Activated naive CD4-positive, alpha-beta T cell treated with anti-CD3 and anti-CD28 coated beads for 36 hours (primary cell): Measurements from ENCODE around the gene PDE1C. TPM values are rescaled to one million over a fixed set of nuclear protein-coding genes. Genes with fewer than 3 reads are reported as not detected.
"Not testable (repeated sequence)": the region's sequence is repeated elsewhere in the genome, so short reads cannot be mapped to it uniquely, and the experiment has no call there.

Source experiments
- CTCF ChIA-PET: fragments of 350-600 bp; sonication (Branson Sonifier 250); formaldehyde crosslinking; loops from one replicate; lab custom pipeline; 2021; ENCODE audit warnings: antibody characterized with exemption; lab: Charles Lee
- DNase-seq: peaks from one replicate; pipeline ENCODE4 v3.0.0-alpha.2; 2020
- H3K27ac Mint-ChIP-seq: one replicate; pipeline ENCODE4 v1.8.0; 2021; ENCODE audit warnings: mild to moderate bottlenecking, mixed read lengths
- H3K27me3 Mint-ChIP-seq: one replicate; pipeline ENCODE4 v1.8.0; 2021; ENCODE audit warnings: low read depth, mixed read lengths
- H3K36me3 Mint-ChIP-seq: one replicate; pipeline ENCODE4 v1.8.0; 2021; ENCODE audit warnings: low read depth, mixed read lengths
- H3K4me1 Mint-ChIP-seq: one replicate; pipeline ENCODE4 v1.8.0; 2021; ENCODE audit warnings: low read depth, mixed read lengths
- H3K4me3 Mint-ChIP-seq: one replicate; pipeline ENCODE4 v1.8.0; 2021; ENCODE audit warnings: mild to moderate bottlenecking, moderate library complexity, mixed read lengths
- H3K9me3 Mint-ChIP-seq: one replicate; pipeline ENCODE4 v1.8.0; 2021; ENCODE audit warnings: mixed read lengths
- intact Hi-C: fragments of 100-400 bp; cut with micrococcal nuclease; formaldehyde crosslinking; loops from one replicate; pipeline ENCODE4 v1.15.1; 2023
- total RNA-seq, 2 experiments: library from RNA; stranded (reverse); gene quantifications; one replicate each; pipeline ENCODE4 v1.2.3, GENCODE V29; 2021

The PDE1C gene
- total RNA-seq, 2 experiments from 2014 or later, result not detected

DNA sequence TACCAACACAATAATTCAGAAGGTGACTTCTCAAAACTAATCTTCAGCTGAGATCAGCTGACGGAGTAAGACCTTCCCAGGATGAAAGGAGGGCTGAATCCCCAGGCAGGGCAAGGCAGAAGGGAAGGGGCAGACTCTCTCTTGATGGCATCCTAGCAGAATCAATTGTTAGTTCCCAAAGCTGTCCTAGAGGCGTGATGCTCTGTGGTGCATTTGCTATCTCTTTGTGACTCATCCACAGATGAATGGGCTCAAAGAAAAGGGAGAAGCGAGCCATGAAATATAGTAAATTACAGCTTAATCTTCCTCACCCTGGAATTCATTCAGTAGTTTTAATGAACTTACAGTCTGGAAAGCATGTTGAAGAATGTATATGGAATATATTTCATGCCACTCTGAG lies 37.2 kb downstream of the PDE1C start:
- Mint-ChIP-seq H3K36me3 (no peaks in the 10 kb centered on the region), H3K4me3 (no peak overlapping the region), H3K27ac (no peak overlapping the region), H3K4me1 (no peaks in the 10 kb centered on the region), H3K9me3 (peaks cover 4% of the 10 kb centered on the region), H3K27me3 (no peaks in the 10 kb centered on the region)
- intact Hi-C loops, result no loop called here
- DNase-seq, result no peak
- CTCF ChIA-PET, result no interaction called here

GRCh38 chr7:32032211-32032610 lies 38.0 kb downstream of the PDE1C start:
- CTCF ChIA-PET, result no interaction called here
- no peaks in the 10 kb centered on the region for H3K4me1 Mint-ChIP-seq
- intact Hi-C loops, result no loop called here

DNA sequence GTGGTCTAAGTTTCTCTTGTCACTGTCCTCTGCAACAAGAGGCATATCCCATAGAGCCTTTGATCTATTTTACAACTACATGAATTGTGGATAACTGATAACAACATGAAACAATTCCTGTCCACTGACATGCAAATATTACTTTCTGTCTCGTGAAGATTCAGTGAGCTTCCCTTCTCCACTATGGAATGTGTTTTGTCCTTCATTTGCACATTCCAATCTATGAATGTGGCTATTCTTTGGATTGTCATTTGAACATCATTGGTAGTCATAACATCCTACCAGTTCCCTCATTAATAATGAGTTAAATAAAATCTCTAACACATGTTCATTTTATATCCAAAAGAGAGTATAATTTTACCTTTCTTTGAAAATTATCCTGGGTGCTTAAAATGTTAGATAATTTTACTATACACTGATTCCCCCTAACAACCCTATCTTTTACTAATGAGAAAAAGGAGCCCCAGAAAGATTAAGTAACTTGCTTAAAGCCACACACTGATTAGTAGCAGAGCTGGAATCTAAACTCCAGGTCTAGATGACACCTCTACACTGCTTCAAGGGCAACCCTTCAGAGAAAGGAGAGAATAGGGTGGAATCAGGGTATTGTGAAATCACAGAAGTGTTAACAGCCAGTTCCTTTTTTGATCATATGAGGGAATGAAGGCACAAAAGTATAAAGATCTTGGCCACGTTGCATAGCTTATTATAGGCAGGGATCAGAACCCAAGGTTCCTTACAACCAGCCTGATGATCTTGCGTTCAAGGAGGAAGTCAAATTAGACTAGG lies 39.1 kb downstream of the PDE1C start:
- CTCF ChIA-PET, result no interaction called here
- H3K4me3 Mint-ChIP-seq, result no peak overlapping the region
- H3K27ac Mint-ChIP-seq, result no peak overlapping the region
- no peaks in the 10 kb centered on the region for H3K36me3 Mint-ChIP-seq
- intact Hi-C loops, result no loop called here
- no peak for DNase-seq
- no peaks in the 10 kb centered on the region for H3K4me1 Mint-ChIP-seq
- peaks cover 5% of the 10 kb centered on the region for H3K9me3 Mint-ChIP-seq
- no peaks in the 10 kb centered on the region for H3K27me3 Mint-ChIP-seq

More at GRCh38 chr7:32032211-32032610, 38.0 kb downstream of the PDE1C start:
- Mint-ChIP-seq H3K27me3 (no peaks in the 10 kb centered on the region), H3K27ac (no peak overlapping the region), H3K9me3 (peaks cover 5% of the 10 kb centered on the region), H3K36me3 (no peaks in the 10 kb centered on the region), H3K4me3 (no peak overlapping the region)
- DNase-seq, result no peak

DNA sequence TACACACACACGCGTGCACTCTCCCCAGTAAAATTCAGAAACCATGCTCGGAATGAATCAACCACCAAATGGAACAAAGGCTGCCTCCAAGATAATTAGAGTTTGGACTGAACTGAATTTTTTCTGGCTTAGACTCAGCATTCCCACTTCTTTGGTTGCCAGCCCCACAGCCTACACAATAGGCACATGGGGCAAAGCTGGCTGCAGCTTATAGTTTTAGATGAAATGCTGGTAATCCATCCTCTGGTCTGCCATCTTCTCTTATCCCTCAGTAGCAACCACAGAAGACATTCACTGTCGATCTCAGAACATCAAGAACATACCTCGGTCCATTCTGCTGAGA lies 44.2 kb downstream of the PDE1C start:
- no peaks in the 10 kb centered on the region for H3K4me1 Mint-ChIP-seq
- H3K9me3 Mint-ChIP-seq, result peaks cover 2% of the 10 kb centered on the region
- no peak overlapping the region for H3K27ac Mint-ChIP-seq
- no peak for DNase-seq
- H3K27me3 Mint-ChIP-seq, result no peaks in the 10 kb centered on the region
- no peaks in the 10 kb centered on the region for H3K36me3 Mint-ChIP-seq
- no peak overlapping the region for H3K4me3 Mint-ChIP-seq
- CTCF ChIA-PET, result no interaction called here
- intact Hi-C loops, result no loop called here

DNA sequence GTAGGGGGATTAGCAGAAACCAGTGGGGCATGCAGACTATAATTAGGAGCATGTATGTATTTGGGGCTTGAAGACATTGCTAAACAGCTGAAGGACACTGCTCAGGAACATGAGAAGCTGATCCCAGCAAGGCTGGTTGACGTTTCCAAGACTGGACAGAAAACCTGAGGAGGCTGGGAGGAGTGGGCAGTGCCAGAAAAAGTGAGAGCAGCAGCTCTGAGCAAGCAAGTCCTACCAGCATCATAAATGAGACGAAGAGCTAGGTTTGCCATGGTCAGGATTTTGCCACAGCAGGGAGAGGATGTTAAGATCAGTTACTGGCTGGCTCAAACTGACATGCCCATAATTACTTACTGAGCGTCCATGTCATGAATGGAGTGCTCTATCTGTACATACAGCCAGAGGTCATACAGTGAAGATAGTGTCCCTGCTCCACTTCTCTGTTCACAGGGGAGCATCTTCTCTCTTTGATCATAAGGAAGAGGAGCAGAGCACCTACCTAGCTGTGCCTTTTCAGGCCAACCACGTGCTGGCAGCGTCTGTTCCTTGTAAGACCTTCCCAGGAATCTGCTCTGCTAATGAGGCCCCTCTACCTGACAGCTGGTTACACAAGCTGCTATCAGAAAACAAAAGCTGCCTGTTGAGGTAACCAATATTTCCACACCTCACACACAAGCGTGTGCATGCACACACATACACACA lies 44.7 kb downstream of the PDE1C start:
- DNase-seq, result no peak
- Mint-ChIP-seq H3K36me3 (no peaks in the 10 kb centered on the region), H3K4me3 (no peak overlapping the region), H3K9me3 (peaks cover 2% of the 10 kb centered on the region), H3K27ac (no peak overlapping the region), H3K4me1 (no peaks in the 10 kb centered on the region), H3K27me3 (no peaks in the 10 kb centered on the region)
- CTCF ChIA-PET, result no interaction called here
- intact Hi-C loops, result no loop called here

DNA sequence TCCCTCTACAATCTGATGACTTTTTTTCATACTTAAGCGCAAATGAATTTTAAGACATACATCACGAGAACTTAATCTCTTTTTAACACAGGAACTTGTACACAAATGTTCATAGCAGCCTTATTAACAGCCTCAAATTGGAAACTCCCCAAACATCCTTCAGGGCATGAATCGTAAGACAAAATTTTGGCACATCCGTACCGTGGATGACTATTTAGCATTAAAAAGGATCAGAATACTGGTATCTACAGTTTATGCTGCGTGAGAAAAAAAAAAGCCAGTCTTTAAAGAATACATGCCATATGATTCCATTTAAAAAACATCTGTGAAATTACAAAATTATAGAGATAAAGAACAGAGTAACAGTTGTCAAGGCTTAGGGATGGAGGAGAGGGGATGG lies 46.8 kb downstream of the PDE1C start:
- H3K27me3 Mint-ChIP-seq, result no peaks in the 10 kb centered on the region
- CTCF ChIA-PET, result interaction anchor here (0.6 kb wide), 1 partner anchor 185 kb away, joined by 4 read pairs; no protein-coding TSS in a partner anchor
- no peak for DNase-seq
- H3K4me1 Mint-ChIP-seq, result no peaks in the 10 kb centered on the region
- no peaks in the 10 kb centered on the region for H3K36me3 Mint-ChIP-seq
- H3K27ac Mint-ChIP-seq, result no peak overlapping the region
- intact Hi-C loops, result no loop called here
- H3K4me3 Mint-ChIP-seq, result no peak overlapping the region
- H3K9me3 Mint-ChIP-seq, result peaks cover 2% of the 10 kb centered on the region

- H3K9me3 Mint-ChIP-seq, result peaks cover 2% of the 10 kb centered on the region
- no peaks in the 10 kb centered on the region for H3K36me3 Mint-ChIP-seq
- H3K27me3 Mint-ChIP-seq, result no peaks in the 10 kb centered on the region
- H3K4me3 Mint-ChIP-seq, result no peak overlapping the region
- H3K4me1 Mint-ChIP-seq, result no peaks in the 10 kb centered on the region
- intact Hi-C loops, result no loop called here
- no peak overlapping the region for H3K27ac Mint-ChIP-seq
- DNase-seq, result no peak
- CTCF ChIA-PET, result interaction anchor here (0.6 kb wide), 1 partner anchor 185 kb away, joined by 4 read pairs; no protein-coding TSS in a partner anchor
These were observed 47.2 kb downstream of the PDE1C start for GRCh38 chr7:32022966-32023365.

DNA sequence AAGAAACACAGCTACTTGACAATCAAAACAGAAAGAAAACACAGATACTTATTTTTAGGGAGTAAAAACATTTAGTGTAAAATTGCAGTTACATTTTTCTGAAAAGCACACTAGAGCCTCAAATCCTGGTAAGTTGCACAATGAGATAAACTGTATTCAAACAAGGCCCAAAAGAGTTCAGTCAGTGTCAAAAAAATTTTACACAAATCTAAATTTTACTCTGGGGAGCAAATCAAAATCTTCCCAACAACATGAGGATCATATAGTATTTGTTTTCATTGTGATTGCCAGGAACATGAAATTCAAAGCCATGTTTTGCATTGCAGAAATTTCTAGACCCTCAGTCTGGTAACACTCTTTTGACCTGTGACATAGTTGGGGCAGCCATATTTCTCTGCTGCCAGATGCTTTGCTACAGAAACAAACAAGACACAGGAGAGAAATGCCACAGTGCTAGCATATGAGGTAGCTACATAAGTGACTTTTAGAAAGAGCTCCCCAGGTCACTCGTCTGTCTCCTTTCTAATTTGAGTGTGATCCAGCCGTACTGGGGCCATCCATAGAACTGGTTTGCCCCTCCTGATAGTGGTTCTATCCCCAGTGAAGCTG lies 49.6 kb downstream of the PDE1C start:
- Mint-ChIP-seq H3K9me3 (no peaks in the 10 kb centered on the region), H3K36me3 (no peaks in the 10 kb centered on the region), H3K4me3 (no peak overlapping the region), H3K27me3 (no peaks in the 10 kb centered on the region), H3K27ac (no peak overlapping the region), H3K4me1 (no peaks in the 10 kb centered on the region)
- CTCF ChIA-PET, result no interaction called here
- no peak for DNase-seq
- intact Hi-C loops, result no loop called here

DNA sequence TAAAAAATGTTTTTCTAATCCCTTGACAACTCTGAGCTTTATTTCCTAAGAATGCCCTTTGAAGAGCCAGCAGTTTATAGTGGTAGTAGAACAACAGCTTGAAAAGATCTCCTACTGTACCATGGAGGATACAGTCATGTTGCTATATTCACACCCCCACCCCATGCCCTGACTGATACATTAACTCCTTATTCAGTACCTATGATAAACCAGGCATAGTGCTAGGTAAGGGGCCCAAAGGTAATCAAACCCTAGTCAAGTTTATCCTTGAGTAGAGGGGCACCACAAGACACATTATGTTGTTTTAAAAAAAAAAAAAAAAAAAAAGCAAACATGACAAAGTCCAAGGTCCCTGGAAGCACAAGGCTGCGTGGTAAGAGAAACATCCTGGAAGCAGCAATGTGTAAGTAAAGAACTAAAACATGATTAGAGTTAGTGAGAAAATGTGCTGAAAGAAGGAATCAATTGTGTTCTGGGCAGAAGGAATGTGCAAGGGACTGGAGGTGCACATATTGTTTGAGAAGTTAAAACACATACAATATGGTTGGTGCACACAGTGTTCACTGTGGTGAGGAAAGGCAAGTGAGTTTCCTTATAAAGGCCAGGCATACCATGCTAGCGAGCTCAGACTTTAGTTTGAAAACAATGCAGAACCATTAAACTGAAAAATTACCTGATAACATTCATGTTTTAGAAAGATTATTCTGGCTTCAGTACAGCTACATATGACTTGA lies 51.2 kb downstream of the PDE1C start:
- Mint-ChIP-seq H3K27me3 (no peaks in the 10 kb centered on the region), H3K9me3 (peaks cover under 1% of the 10 kb centered on the region), H3K4me1 (no peaks in the 10 kb centered on the region), H3K36me3 (no peaks in the 10 kb centered on the region), H3K27ac (no peak overlapping the region), H3K4me3 (no peak overlapping the region)
- CTCF ChIA-PET, result no interaction called here
- DNase-seq, result no peak
- intact Hi-C loops, result no loop called here

DNA sequence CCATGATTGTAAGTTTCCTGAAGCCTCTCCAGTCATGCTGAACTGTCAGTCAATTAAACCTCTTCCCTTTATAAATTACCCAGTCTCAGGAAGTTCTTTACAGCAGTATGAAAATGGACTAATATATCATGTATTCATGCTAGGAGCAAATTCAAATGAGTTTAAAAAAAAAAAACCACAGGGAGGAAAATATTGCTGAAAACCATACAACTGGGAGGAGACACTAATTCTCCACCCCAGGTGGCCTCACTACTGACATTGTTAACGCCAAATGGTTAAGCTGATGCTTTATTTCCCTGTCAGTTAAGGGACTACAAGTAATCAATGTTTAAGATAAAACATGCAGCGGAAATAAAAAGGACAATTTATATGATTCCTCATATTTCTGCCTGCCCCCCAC lies 55.1 kb downstream of the PDE1C start:
- CTCF ChIA-PET, result no interaction called here
- Mint-ChIP-seq H3K27me3 (no peaks in the 10 kb centered on the region), H3K4me1 (no peaks in the 10 kb centered on the region), H3K4me3 (no peak overlapping the region), H3K9me3 (peaks cover 9% of the 10 kb centered on the region), H3K36me3 (no peaks in the 10 kb centered on the region), H3K27ac (no peak overlapping the region)
- intact Hi-C loops, result no loop called here
- no peak for DNase-seq

DNA sequence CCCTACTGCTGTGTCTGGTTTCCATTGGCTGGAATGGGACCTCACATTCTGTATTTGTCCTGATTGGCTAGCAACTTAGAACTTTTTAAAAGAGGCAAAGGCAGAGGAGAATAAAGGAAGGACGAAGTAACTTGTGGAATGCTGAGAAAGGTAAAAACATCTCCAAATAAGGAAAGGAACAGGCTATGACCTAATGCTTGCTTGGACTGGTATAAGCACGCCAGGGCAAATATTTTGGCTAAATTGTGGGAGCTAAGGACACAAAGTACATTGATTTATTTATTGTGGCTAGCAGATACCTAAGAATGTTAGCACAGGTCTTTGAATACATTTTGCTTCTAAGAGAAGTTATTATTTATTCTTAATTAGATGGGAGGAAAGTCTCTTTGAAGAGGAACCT lies 56.7 kb downstream of the PDE1C start:
- H3K4me3 Mint-ChIP-seq, H3K4me1 Mint-ChIP-seq, H3K9me3 Mint-ChIP-seq, H3K36me3 Mint-ChIP-seq, H3K27ac Mint-ChIP-seq, DNase-seq, CTCF ChIA-PET, H3K27me3 Mint-ChIP-seq, intact Hi-C loops: not testable (repeated sequence)

GRCh38 chr7:32005577-32005976 lies 64.6 kb downstream of the PDE1C start:
- DNase-seq, result no peak
- no peak overlapping the region for H3K27ac Mint-ChIP-seq
- no peaks in the 10 kb centered on the region for H3K36me3 Mint-ChIP-seq
- no peaks in the 10 kb centered on the region for H3K27me3 Mint-ChIP-seq
- intact Hi-C loops, result no loop called here
- CTCF ChIA-PET, result no interaction called here
- H3K4me1 Mint-ChIP-seq, result no peaks in the 10 kb centered on the region
- H3K4me3 Mint-ChIP-seq, result no peak overlapping the region
- peaks cover 9% of the 10 kb centered on the region for H3K9me3 Mint-ChIP-seq
